Measurements from ENCODE around the gene RER1. TPM values are rescaled to one million over a fixed set of nuclear protein-coding genes. Genes with fewer than 3 reads are reported as not detected.

The RER1 gene
- total RNA-seq, 3 donors from 2014 or later (not counting 1 experiment from before 2014, with no cell fraction given), result 89.2 to 98.9 (median 91.9) TPM

- ATAC-seq (no peak), DNase-seq (no peak)
- Histone ChIP-seq H3K4me3 (ENCODE audit: low read length) (no peak overlapping the region), H3K4me1 (ENCODE audit: control insufficient read depth, insufficient read depth, low read length) (peaks cover 12% of the 10 kb centered on the region), H3K27me3 (ENCODE audit: control insufficient read depth, insufficient read depth, low read length) (peaks cover 12% of the 10 kb centered on the region), H3K36me3 (ENCODE audit: control insufficient read depth, insufficient read depth, low read length) (no peaks in the 10 kb centered on the region), H3K9me3 (ENCODE audit: control insufficient read depth, insufficient read depth, low read length) (no peaks in the 10 kb centered on the region), H3K27ac (ENCODE audit: low read length) (no peak overlapping the region)
- no peaks in the 10 kb centered on the region for H3K9me3 Mint-ChIP-seq
- H3K36me3 Mint-ChIP-seq, result no peaks in the 10 kb centered on the region
- peaks cover 0 to 10% of the 10 kb centered on the region in 2 donors for H3K4me1 Mint-ChIP-seq
- H3K4me3 Mint-ChIP-seq, result no peak overlapping the region
- H3K27me3 Mint-ChIP-seq (ENCODE audit: low read depth in 2 of 2), result no peaks in the 10 kb centered on the region
- no peak overlapping the region for H3K27ac Mint-ChIP-seq
- intact Hi-C loops (cut with micrococcal nuclease), result no loop called here
- WGBS (ENCODE audit: insufficient coverage), result 90% methylated on average over 15 of the region's 15 CpGs
- no peak for TF ChIP-seq CTCF (IDR thresholded peaks at IDR 0.05)
Observed at GRCh38 chr1:2445823-2446215, 54.2 kb downstream of the RER1 start.

- Histone ChIP-seq H3K27me3 (ENCODE audit: control insufficient read depth, insufficient read depth, low read length) (peaks cover 12% of the 10 kb centered on the region), H3K4me3 (ENCODE audit: low read length) (no peak overlapping the region), H3K27ac (ENCODE audit: low read length) (no peak overlapping the region), H3K36me3 (ENCODE audit: control insufficient read depth, insufficient read depth, low read length) (no peaks in the 10 kb centered on the region), H3K4me1 (ENCODE audit: control insufficient read depth, insufficient read depth, low read length) (peaks cover 12% of the 10 kb centered on the region), H3K9me3 (ENCODE audit: control insufficient read depth, insufficient read depth, low read length) (no peaks in the 10 kb centered on the region)
- DNase-seq (no peak), ATAC-seq (no peak)
- H3K9me3 Mint-ChIP-seq, result no peaks in the 10 kb centered on the region
- H3K27me3 Mint-ChIP-seq (ENCODE audit: low read depth in 2 of 2), result no peaks in the 10 kb centered on the region
- WGBS (ENCODE audit: insufficient coverage), result 59% methylated on average over 13 of the region's 13 CpGs
- intact Hi-C loops (cut with micrococcal nuclease), result no loop called here
- H3K4me1 Mint-ChIP-seq, result peaks cover 0 to 10% of the 10 kb centered on the region in 2 donors
- no peak overlapping the region for H3K27ac Mint-ChIP-seq
- H3K36me3 Mint-ChIP-seq, result no peaks in the 10 kb centered on the region
- TF ChIP-seq CTCF (IDR thresholded peaks at IDR 0.05), result no peak
- H3K4me3 Mint-ChIP-seq, result no peak overlapping the region
Observed at GRCh38 chr1:2446394-2446793, 54.8 kb downstream of the RER1 start.

GRCh38 chr1:2446861-2447260 is 55.2 kb downstream of the RER1 start:
- H3K4me3 Mint-ChIP-seq, result no peak overlapping the region
- no peaks in the 10 kb centered on the region for H3K36me3 ChIP-seq (ENCODE audit: control insufficient read depth, insufficient read depth, low read length)
- H3K27me3 ChIP-seq (ENCODE audit: control insufficient read depth, insufficient read depth, low read length), result peaks cover 12% of the 10 kb centered on the region
- peaks cover 0 to 10% of the 10 kb centered on the region in 2 donors for H3K4me1 Mint-ChIP-seq
- no peak overlapping the region for H3K4me3 ChIP-seq (ENCODE audit: low read length)
- intact Hi-C loops (cut with micrococcal nuclease), result no loop called here
- peak overlapping the region in 1 of 2 donors; percentile 42 for H3K27ac Mint-ChIP-seq
- H3K27ac ChIP-seq (ENCODE audit: low read length), result no peak overlapping the region
- TF ChIP-seq CTCF (IDR thresholded peaks at IDR 0.05), result no peak
- H3K36me3 Mint-ChIP-seq, result no peaks in the 10 kb centered on the region
- H3K27me3 Mint-ChIP-seq (ENCODE audit: low read depth in 2 of 2), result no peaks in the 10 kb centered on the region
- DNase-seq (no peak), ATAC-seq (no peak)
- peaks cover 12% of the 10 kb centered on the region for H3K4me1 ChIP-seq (ENCODE audit: control insufficient read depth, insufficient read depth, low read length)
- H3K9me3 ChIP-seq (ENCODE audit: control insufficient read depth, insufficient read depth, low read length), result no peaks in the 10 kb centered on the region
- 50% methylated on average over 9 of the region's 9 CpGs for WGBS (ENCODE audit: insufficient coverage)
- no peaks in the 10 kb centered on the region for H3K9me3 Mint-ChIP-seq
